ENCODE results near the gene TAF6.

The TAF6 gene

GRCh38 chr7:100120733-100121036 is 1.5 kb upstream of the TAF6 start:
- TF ChIP-seq Cebpa-rat (IDR thresholded peaks at IDR 0.05): no peak
- Histone ChIP-seq H3K4me3 (peak overlapping the region; percentile 77 to 95 (median 84); a peak in 19 of 20 replicates), H3K4me1 (peaks cover 35 to 57% (median 41%) of the 10 kb centered on the region in 10 experiments), H3K27ac (peak overlapping the region in 10 of 11 experiments; percentile 87 to 96 (median 92); a peak in 14 of 22 replicates), H3K27me3 (no peaks in the 10 kb centered on the region), H3K9ac (peak overlapping the region; percentile 77 to 94 (median 89); a peak in 21 of 22 replicates), H3K36me3 (peaks cover 0 to 27% (median 6%) of the 10 kb centered on the region in 11 experiments; a peak in 11 of 22 replicates), H3K9me3 (replicated peaks in 1 of 11) (no peaks in the 10 kb centered on the region), H3K4me2 (peak overlapping the region; percentile 81 to 91 (median 88)), H4K20me1 (no peaks in the 10 kb centered on the region)

- no peaks in the 10 kb centered on the region for H3K27me3 ChIP-seq
- peak overlapping the region; percentile 77 to 94 (median 89) for H3K9ac ChIP-seq
- H3K4me1 ChIP-seq: peaks cover 29 to 51% (median 36%) of the 10 kb centered on the region in 10 experiments
- H3K4me2 ChIP-seq: peak overlapping the region; percentile 81 to 91 (median 88)
- no peak for TF ChIP-seq Cebpa-rat (IDR thresholded peaks at IDR 0.05)
- H3K4me3 ChIP-seq: peak overlapping the region; percentile 77 to 95 (median 84)
- H3K36me3 ChIP-seq: peaks cover 0 to 32% (median 8%) of the 10 kb centered on the region in 11 experiments; a peak in 12 of 22 replicates
- H3K27ac ChIP-seq: peak overlapping the region in 10 of 11 experiments; percentile 87 to 96 (median 92); a peak in 21 of 22 replicates
- H4K20me1 ChIP-seq: no peaks in the 10 kb centered on the region
- H3K9me3 ChIP-seq (replicated peaks in 1 of 11): no peaks in the 10 kb centered on the region
These were observed 993 bp upstream of the TAF6 start for GRCh38 chr7:100119970-100120732.

DNA sequence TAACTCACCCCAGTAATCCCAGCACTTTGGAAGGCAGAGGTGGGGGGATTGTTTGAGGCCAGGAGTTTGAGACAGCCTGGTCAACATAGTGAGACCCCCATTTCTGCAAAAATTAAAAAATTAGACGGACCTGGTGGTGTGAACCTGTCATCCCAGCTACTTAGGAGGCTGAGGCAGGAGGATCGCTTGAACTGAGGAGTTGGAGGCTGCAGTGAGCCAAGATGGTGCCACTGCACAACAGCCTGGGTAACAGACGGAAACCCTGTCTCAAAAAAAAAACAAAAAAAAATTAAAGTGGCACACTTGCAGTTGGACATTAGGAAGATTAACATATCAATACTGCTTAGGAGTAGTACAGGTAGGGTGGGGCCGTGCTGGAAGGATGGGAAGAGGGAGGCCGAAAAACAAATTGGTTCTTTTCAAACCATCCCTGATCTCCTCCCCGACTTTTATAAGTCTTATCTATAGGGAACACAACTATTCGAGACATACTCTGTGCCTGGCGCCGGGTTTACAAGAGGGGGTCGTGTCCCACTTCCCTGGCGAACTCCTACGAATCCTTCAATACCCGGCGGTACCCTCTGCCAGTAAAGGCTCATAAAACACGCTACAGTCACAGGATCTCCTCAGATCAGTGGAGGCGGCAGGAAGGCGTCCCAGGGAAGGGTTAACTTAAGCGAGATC is 628 bp downstream of the TAF6 start:
- Histone ChIP-seq H3K4me2 (peak overlapping the region; percentile 81 to 91 (median 88)), H3K27me3 (no peaks in the 10 kb centered on the region), H4K20me1 (no peaks in the 10 kb centered on the region), H3K36me3 (peaks cover 5 to 40% (median 19%) of the 10 kb centered on the region in 11 experiments; a peak in 19 of 22 replicates), H3K27ac (peak overlapping the region; percentile 87 to 97 (median 93); a peak in 21 of 22 replicates), H3K4me1 (peaks cover 16 to 37% (median 21%) of the 10 kb centered on the region in 10 experiments), H3K4me3 (peak overlapping the region; percentile 77 to 95 (median 84)), H3K9ac (peak overlapping the region; percentile 77 to 94 (median 89)), H3K9me3 (replicated peaks in 1 of 11) (no peaks in the 10 kb centered on the region)
- TF ChIP-seq Cebpa-rat (IDR thresholded peaks at IDR 0.05): no peak

- Histone ChIP-seq H3K9me3 (replicated peaks in 1 of 11) (no peaks in the 10 kb centered on the region), H3K36me3 (peaks cover 29 to 62% (median 46%) of the 10 kb centered on the region in 11 experiments), H3K27me3 (no peaks in the 10 kb centered on the region), H3K4me1 (peaks cover 16 to 29% (median 25%) of the 10 kb centered on the region in 10 experiments), H4K20me1 (0 out of 22 replicates have a peak, but pooled peaks cover 0 to 6% (median 0%) of the 10 kb centered on the region in 11 experiments), H3K27ac (no peak overlapping the region), H3K9ac (no peak overlapping the region), H3K4me2 (no peak overlapping the region), H3K4me3 (no peak overlapping the region)
- no peak for TF ChIP-seq Cebpa-rat (IDR thresholded peaks at IDR 0.05)
These were observed 4.1 kb downstream of the TAF6 start for GRCh38 chr7:100115026-100115425.

DNA sequence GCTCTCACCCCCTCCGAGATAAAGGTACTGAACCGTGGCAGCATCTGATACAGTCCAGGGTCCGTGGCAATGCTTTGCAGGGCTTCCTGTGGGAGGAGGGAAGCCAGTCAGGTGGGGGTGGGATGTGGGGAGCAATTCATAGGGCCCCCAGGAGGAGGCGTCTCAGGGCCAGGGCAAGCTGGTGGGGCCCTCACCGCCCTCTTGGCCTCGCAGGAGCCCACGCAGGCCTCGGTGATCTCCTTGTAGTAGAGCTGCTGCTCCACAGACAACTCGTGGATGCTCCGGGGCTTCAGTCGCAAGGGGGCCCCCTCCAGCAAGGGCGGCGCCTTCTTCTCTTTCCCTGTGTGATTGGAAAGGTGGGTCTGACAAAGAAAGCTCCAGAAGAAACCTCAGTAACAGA is 7.2 kb downstream of the TAF6 start:
- Histone ChIP-seq H3K27ac (peak overlapping the region in 5 of 11 experiments; percentile 2 to 38 (median 13); a peak in 6 of 22 replicates), H3K36me3 (peaks cover 60 to 93% (median 76%) of the 10 kb centered on the region in 11 experiments)
- no peak for TF ChIP-seq Cebpa-rat (IDR thresholded peaks at IDR 0.05)

GRCh38 chr7:100111156-100111555 is 8.0 kb downstream of the TAF6 start:
- Histone ChIP-seq H3K4me3 (no peak overlapping the region), H3K36me3 (peaks cover 65 to 96% (median 82%) of the 10 kb centered on the region in 11 experiments), H3K4me1 (peaks cover 5 to 30% (median 18%) of the 10 kb centered on the region in 10 experiments; a peak in 18 of 20 replicates), H3K9ac (peak overlapping the region in 10 of 11 experiments; percentile 11 to 64 (median 38); a peak in 16 of 22 replicates), H4K20me1 (peaks cover 0 to 19% (median 0%) of the 10 kb centered on the region in 11 experiments; a peak in 4 of 22 replicates), H3K27me3 (no peaks in the 10 kb centered on the region), H3K27ac (peak overlapping the region in 1 of 11 experiments; percentile 10; a peak in 1 of 22 replicates), H3K4me2 (peak overlapping the region in 9 of 11 experiments; percentile 12 to 66 (median 60); a peak in 14 of 22 replicates), H3K9me3 (replicated peaks in 1 of 11) (no peaks in the 10 kb centered on the region)
- no peak for TF ChIP-seq Cebpa-rat (IDR thresholded peaks at IDR 0.05)

More for the DNA sequence above, 7.2 kb downstream of the TAF6 start:
- H3K4me3 ChIP-seq: no peak overlapping the region
- no peaks in the 10 kb centered on the region for H3K9me3 ChIP-seq (replicated peaks in 1 of 11)
- H3K9ac ChIP-seq: peak overlapping the region in 10 of 11 experiments; percentile 15 to 64 (median 42); a peak in 16 of 22 replicates
- H3K27me3 ChIP-seq: no peaks in the 10 kb centered on the region
- peaks cover 0 to 18% (median 0%) of the 10 kb centered on the region in 11 experiments; a peak in 4 of 22 replicates for H4K20me1 ChIP-seq
- peak overlapping the region in 10 of 11 experiments; percentile 12 to 66 (median 58); a peak in 17 of 22 replicates for H3K4me2 ChIP-seq
- peaks cover 5 to 30% (median 18%) of the 10 kb centered on the region in 10 experiments; a peak in 18 of 20 replicates for H3K4me1 ChIP-seq

- H4K20me1 ChIP-seq: peaks cover 0 to 22% (median 0%) of the 10 kb centered on the region in 11 experiments; a peak in 4 of 22 replicates
- H3K9ac ChIP-seq: peak overlapping the region in 1 of 11 experiments; percentile 0; a peak in 1 of 22 replicates
- H3K27me3 ChIP-seq: no peaks in the 10 kb centered on the region
- no peak overlapping the region for H3K4me3 ChIP-seq
- H3K9me3 ChIP-seq (replicated peaks in 1 of 11): no peaks in the 10 kb centered on the region
- H3K4me2 ChIP-seq: no peak overlapping the region
- peaks cover 5 to 30% (median 18%) of the 10 kb centered on the region in 10 experiments; a peak in 18 of 20 replicates for H3K4me1 ChIP-seq
- H3K36me3 ChIP-seq: peaks cover 80 to 99% (median 95%) of the 10 kb centered on the region in 11 experiments
- TF ChIP-seq Cebpa-rat (IDR thresholded peaks at IDR 0.05): no peak
- H3K27ac ChIP-seq: no peak overlapping the region
These were observed 9.5 kb downstream of the TAF6 start for GRCh38 chr7:100109521-100110163.

DNA sequence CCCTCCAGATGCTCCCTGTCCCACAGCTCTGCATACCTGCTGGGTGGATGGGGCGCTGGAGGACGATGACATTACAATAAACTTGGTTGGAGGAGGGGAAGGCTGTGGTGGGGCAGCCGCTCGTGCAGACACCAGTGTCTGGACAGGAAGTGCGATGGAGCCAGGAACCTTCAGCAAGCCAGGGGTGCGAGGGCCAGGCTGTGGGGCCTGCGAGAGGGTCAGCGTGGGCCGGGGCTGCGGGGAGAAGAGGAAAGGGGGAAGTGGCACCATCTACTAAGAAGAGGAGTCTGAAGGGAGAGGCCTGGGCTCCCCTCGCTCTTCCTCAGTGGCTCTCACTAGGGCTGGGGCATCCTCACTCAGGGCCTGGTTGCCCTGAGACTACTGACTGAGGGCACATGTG is 11.3 kb downstream of the TAF6 start:
- Histone ChIP-seq H3K27me3 (no peaks in the 10 kb centered on the region), H3K9ac (0 out of 22 replicates have a peak overlapping the region, but pooled peaks of 3 of the 11 experiments have one; percentile 9 to 47 (median 17)), H3K9me3 (replicated peaks in 1 of 11) (no peaks in the 10 kb centered on the region), H3K4me3 (no peak overlapping the region), H3K4me1 (peaks cover 5 to 44% (median 31%) of the 10 kb centered on the region in 10 experiments; a peak in 19 of 20 replicates), H3K36me3 (peaks cover 91 to 100% (median 97%) of the 10 kb centered on the region in 11 experiments), H3K27ac (no peak overlapping the region; a peak in 1 of 22 replicates), H4K20me1 (peaks cover 0 to 22% (median 0%) of the 10 kb centered on the region in 11 experiments; a peak in 4 of 22 replicates), H3K4me2 (no peak overlapping the region)
- no peak for TF ChIP-seq Cebpa-rat (IDR thresholded peaks at IDR 0.05)
